Thoracic aorta (tissue), 2 donors: Measurements from ENCODE around the gene HDAC4. TPM values are rescaled to one million over a fixed set of nuclear protein-coding genes. Genes with fewer than 3 reads are reported as not detected.

Experiments used
- ATAC-seq: fragments of 150-250 bp; one replicate; pipeline ENCODE4 v1.8.0; 2017; ENCODE audit warnings: low read depth; ENCODE audit not compliant: insufficient number of reproducible peaks, low FRiP score
- DNase-seq: peaks from one replicate; pipeline ENCODE4 v3.0.0-alpha.2; 2020; ENCODE audit warnings: low spot score
- H3K27ac ChIP-seq, 2 donors: fragments of 200-600 bp; sonication (generic); 1 replicate in 1 of 2; 2 replicates in 1 of 2; pipeline ENCODE4 v1.5.1; 2016; ENCODE audit warnings: mild to moderate bottlenecking in 2 of 2, moderate library complexity in 2 of 2
- H3K27me3 ChIP-seq: fragments of 200-600 bp; sonication (generic); replicated peaks from 2 replicates; pipeline ENCODE4 v1.6.0; 2016; ENCODE audit warnings: mild to moderate bottlenecking; ENCODE audit not compliant: insufficient read depth
- H3K36me3 ChIP-seq: fragments of 200-600 bp; sonication (generic); one replicate; pipeline ENCODE4 v1.5.1; 2016
- H3K4me1 ChIP-seq, 2 donors: fragments of 200-600 bp; sonication (generic); 1 replicate in 1 of 2; 2 replicates in 1 of 2; pipeline versions ENCODE4 v1.5.1 to v1.6.0; 2016; ENCODE audit warnings: low read depth in 2 of 2, mild to moderate bottlenecking in 1 of 2; ENCODE audit not compliant: control insufficient read depth in 1 of 2
- H3K4me3 ChIP-seq: fragments of 200-600 bp; sonication (generic); 2 replicates; pipeline ENCODE4 v1.5.1; 2016; ENCODE audit warnings: mild to moderate bottlenecking
- H3K9me3 ChIP-seq: fragments of 200-600 bp; sonication (generic); 2 replicates; pipeline ENCODE4 v1.5.1; 2016
- total RNA-seq, 2 donors: library from RNA; depleted of rRNA; stranded (reverse); fragments of >200 nt; gene quantifications; one replicate each; pipeline versions ENCODE4 v1.1.0 to v1.2.3, GENCODE V29; 2016
- TF ChIP-seq, protein P1 (sequence below): fragments of 200-600 bp; sonication (generic); IDR thresholded peaks from one replicate; pipeline ENCODE4 v1.5.1; 2019; ENCODE audit warnings: antibody characterized with exemption

HDAC4 gene
- total RNA-seq, 2 donors from 2014 or later = 79.2 to 163 TPM

DNA sequence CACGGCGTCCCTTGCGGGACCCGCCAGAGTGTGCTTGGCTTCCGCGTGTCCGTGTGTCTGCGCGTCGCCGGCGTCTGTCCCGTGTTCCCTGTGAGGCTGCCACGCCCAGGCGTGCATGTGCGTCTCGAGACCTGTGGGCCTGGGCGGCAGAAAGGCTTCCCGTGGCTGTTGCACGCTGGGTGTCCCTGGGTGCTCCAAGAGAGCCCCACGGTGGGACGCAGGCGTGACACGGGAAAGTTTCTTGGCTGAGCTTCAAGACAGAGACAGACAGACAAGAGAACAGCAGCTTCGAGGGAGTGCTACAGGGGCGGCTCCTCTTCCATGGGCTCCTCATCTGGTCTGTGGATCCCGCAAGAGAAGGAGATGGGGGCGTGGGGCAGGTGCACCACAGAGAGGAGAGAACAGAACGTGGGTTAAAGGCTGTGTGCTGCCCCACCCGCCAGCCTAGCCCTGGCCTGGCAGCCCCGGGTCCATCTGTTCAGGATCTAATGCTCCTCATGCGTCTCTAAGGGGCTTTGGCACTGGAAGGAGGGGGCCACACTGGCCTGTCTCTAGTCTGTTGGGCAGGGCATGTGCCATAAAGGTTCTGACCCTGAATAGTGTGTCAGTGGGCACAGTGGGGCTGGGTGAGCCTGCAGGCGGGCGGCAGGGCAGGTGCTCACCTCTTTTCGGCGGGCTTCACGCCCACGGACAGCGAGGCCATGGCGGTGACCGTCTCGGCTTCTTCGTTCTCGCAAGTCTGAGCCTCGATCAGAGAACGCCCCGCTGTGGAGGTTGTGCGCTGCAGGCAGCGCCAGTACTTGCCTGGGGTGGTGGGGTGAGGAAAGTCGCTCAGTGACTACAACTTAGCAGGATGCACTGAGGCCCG is 347.8 kb downstream of the HDAC4 start:
- Histone ChIP-seq H3K36me3 (peaks cover 44% of the 10 kb centered on the region), H3K27ac (no peak overlapping the region), H3K4me1 (no peaks in the 10 kb centered on the region), H3K4me3 (no peak overlapping the region), H3K9me3 (peaks cover 14% of the 10 kb centered on the region), H3K27me3 (no peaks in the 10 kb centered on the region)
- no peak for DNase-seq
- no peak for ATAC-seq
- TF ChIP-seq, protein P1, sequence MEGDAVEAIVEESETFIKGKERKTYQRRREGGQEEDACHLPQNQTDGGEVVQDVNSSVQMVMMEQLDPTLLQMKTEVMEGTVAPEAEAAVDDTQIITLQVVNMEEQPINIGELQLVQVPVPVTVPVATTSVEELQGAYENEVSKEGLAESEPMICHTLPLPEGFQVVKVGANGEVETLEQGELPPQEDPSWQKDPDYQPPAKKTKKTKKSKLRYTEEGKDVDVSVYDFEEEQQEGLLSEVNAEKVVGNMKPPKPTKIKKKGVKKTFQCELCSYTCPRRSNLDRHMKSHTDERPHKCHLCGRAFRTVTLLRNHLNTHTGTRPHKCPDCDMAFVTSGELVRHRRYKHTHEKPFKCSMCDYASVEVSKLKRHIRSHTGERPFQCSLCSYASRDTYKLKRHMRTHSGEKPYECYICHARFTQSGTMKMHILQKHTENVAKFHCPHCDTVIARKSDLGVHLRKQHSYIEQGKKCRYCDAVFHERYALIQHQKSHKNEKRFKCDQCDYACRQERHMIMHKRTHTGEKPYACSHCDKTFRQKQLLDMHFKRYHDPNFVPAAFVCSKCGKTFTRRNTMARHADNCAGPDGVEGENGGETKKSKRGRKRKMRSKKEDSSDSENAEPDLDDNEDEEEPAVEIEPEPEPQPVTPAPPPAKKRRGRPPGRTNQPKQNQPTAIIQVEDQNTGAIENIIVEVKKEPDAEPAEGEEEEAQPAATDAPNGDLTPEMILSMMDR = no peak

DNA sequence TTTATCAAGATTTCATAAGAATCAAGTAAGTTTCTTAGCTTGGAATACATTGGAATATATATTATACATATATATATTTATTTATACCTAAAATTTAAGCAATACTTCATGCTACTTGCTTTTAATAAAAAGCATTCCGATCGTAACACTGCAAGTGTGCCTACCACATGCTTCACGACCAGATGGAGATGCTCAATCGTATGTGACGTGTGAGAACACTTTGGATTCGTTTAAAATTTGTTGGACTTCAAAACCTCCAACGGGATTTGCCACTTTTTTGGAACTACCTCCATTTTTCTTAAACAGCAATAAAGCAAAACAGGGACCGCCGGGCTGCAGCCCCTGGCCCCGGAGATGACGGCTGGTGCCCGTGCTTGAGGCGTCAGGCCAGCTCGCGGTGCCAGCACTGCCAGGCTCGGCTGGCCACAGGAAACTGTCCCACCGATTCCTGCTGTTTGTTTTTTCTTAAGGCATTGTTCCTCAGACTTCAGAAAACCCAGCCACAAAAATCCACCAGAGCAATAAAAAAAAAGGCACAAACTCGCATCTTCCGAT is 348.9 kb downstream of the HDAC4 start:
- Histone ChIP-seq H3K4me1 (no peaks in the 10 kb centered on the region), H3K4me3 (no peak overlapping the region), H3K9me3 (peaks cover 7% of the 10 kb centered on the region), H3K36me3 (peaks cover 39% of the 10 kb centered on the region), H3K27ac (no peak overlapping the region), H3K27me3 (no peaks in the 10 kb centered on the region)
- TF ChIP-seq, protein P1 = no peak
- DNase-seq = no peak
- no peak for ATAC-seq

DNA sequence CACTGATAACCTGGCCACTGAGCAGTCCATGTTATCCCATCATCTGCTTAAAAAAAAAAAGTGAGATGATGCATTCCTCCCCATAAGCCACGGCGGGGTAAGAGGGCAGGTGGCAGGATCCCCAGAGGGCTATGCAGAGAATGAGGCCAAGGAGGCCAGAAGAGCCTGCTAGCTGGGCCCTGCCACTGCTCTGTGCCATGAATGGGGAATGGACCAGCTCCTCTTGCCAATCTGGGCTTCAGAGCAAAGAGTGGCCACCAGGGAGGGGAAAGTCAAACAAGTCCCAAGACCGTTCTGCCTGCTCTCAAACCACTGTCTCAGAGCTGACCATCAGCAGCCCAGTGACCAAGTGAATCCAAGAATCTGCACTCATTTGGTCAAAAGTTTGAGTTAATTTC is 350.6 kb downstream of the HDAC4 start:
- DNase-seq (no peak), ATAC-seq (no peak)
- Histone ChIP-seq H3K9me3 (peaks cover 7% of the 10 kb centered on the region), H3K4me3 (no peak overlapping the region), H3K4me1 (no peaks in the 10 kb centered on the region), H3K27me3 (no peaks in the 10 kb centered on the region), H3K36me3 (peaks cover 32% of the 10 kb centered on the region), H3K27ac (no peak overlapping the region)
- TF ChIP-seq, protein P1 = no peak

DNA sequence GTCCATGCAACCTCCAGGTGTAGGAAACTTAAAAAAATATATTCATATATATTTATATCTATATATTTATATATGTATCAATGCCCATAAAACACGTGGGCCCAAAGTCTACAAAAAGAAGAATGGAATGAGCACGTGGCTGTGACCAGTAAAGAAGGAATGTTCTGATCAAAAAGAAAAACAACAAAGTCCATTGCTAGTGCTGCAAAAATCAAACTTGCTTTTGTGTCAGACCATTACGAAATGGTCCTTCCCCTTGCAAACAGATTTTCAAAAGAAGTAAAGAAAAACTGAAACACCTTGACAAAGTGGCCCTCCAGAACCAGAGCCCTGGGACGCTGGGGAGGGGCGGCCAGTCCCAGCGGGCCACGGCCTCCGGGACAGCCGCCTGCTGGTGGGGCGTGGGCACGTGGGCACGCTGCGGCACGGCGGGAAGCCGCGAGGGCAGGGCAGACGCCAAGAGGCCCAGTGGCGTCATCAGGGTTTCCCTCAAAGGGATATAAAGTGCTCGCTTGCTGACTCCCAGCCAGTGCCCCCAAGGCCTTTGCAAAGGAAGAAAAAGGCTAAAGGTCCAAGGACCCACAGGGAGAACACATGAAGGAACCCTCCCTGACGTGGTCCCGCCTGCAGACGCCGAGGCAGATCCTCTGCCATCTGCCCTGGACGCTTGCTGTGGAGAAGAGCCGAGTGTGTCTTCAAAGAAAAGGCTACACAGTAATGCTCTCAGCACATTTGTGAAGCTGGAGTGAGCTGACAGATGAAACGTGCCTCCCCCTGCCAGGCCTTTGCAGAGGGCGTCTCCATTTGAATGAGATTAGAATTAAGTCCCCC is 351.2 kb downstream of the HDAC4 start:
- Histone ChIP-seq H3K9me3 (peaks cover 7% of the 10 kb centered on the region), H3K4me3 (no peak overlapping the region), H3K27ac (no peak overlapping the region), H3K4me1 (no peaks in the 10 kb centered on the region), H3K36me3 (peaks cover 26% of the 10 kb centered on the region), H3K27me3 (no peaks in the 10 kb centered on the region)
- TF ChIP-seq, protein P1 = no peak
- ATAC-seq (no peak), DNase-seq (no peak)

DNA sequence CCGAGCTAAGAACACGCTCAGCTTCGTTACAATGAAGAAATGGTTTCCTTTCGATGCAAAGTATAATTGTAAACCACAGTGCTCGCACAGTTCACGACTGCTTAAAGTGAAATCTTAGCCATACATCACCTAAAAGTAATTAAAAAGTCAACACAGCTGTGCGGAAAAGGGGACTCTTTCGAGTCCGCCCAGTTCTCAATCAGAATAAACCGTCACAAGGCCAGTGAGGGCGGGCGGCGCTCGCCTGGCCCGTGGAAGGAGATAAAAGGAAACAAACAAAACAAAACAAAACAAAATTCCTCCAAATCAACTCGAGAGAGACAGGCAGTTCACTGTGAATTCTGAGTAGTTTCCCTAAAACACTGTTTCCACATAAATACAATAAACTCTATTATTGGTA is 352.1 kb downstream of the HDAC4 start:
- Histone ChIP-seq H3K4me1 (no peaks in the 10 kb centered on the region), H3K36me3 (peaks cover 19% of the 10 kb centered on the region), H3K9me3 (peaks cover 7% of the 10 kb centered on the region), H3K4me3 (no peak overlapping the region), H3K27me3 (no peaks in the 10 kb centered on the region), H3K27ac (no peak overlapping the region)
- TF ChIP-seq, protein P1 = no peak
- ATAC-seq (no peak), DNase-seq (no peak)
